Limb (tissue), 2 donors: ENCODE data around the gene DNAAF6.

Experiments used
- DNase-seq, 2 donors: peaks; one replicate each; pipeline ENCODE4 v3.0.0-alpha.2; 2016; ENCODE audit errors: extremely low spot score in 2 of 2

Gene DNAAF6

DNA sequence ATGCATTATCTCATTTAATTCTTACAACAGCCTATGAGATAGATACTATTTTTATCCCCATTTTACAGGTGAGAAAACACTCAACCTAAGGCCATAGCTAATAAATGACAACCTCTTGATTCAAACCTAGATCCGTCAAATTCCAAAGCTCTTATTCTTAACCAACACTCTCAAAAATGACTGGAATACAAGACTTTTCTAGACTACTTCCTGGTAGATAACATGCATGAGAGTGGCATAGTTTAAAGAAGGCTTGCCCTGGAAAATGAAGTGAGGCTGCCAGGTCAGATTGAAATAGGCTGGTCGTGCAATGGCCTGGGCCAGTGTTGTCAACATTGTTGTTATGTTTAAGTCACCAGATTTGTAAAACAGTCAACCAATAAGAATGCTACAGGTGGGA is 86.6 kb downstream of the DNAAF6 start:
- DNase-seq, result no peak
